22Rv1 (cell line): ENCODE data around the gene KSR2.

Source experiments
- H3K27ac ChIP-seq: fragments of 450-650 bp; 2 replicates; pipeline ENCODE4 v1.5.1; 2017
- ZFX ChIP-seq: fragments of 450-650 bp; IDR thresholded peaks from 2 replicates; pipeline ENCODE4 v1.6.1; 2017; ENCODE audit warnings: antibody characterized with exemption, borderline replicate concordance
- TF ChIP-seq, protein P1 (sequence below): fragments of 450-650 bp; IDR thresholded peaks from 2 replicates; pipeline ENCODE4 v1.5.1; 2017; ENCODE audit warnings: mild to moderate bottlenecking

KSR2 gene

DNA sequence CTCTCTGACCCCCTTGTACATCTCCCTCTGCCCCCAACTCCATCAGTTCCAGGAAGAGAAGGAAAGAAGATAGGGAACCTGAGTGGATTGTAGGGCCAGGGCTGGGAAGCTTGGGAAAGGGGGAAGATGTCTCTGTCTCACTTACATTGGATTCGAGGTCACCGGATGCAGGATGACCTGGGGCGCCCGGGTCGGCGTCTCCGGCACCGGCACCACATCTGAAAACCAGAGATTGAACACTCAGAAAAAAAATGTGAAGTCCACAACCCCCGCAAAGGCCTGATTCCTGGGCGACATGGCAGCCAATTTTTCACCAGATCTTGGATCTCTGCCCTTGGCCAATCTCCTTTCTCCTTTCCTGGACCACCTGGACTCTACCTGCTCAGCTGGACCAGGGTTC is 438.0 kb downstream of the KSR2 start:
- no peak overlapping the region for H3K27ac ChIP-seq
- no peak for TF ChIP-seq ZFX
- TF ChIP-seq, protein P1, sequence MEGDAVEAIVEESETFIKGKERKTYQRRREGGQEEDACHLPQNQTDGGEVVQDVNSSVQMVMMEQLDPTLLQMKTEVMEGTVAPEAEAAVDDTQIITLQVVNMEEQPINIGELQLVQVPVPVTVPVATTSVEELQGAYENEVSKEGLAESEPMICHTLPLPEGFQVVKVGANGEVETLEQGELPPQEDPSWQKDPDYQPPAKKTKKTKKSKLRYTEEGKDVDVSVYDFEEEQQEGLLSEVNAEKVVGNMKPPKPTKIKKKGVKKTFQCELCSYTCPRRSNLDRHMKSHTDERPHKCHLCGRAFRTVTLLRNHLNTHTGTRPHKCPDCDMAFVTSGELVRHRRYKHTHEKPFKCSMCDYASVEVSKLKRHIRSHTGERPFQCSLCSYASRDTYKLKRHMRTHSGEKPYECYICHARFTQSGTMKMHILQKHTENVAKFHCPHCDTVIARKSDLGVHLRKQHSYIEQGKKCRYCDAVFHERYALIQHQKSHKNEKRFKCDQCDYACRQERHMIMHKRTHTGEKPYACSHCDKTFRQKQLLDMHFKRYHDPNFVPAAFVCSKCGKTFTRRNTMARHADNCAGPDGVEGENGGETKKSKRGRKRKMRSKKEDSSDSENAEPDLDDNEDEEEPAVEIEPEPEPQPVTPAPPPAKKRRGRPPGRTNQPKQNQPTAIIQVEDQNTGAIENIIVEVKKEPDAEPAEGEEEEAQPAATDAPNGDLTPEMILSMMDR = no peak

DNA sequence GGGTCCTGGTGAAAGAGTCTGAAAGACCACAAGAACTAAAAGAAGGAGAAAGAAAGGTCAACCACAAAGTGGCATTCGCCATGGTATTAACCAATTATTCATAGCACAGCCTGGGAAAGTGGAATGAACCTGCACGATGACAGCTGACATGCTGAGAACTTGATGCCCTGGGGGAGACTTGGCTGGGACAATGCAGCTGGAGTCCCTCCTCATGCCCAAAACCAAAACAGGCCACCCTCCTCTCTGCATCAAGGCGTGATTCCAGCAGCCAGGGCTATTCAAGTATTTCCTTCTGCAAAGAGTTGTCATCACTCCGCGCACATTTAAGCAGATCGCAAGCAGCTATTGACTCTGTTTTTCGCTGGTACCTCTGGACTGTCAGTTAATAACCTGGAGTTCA is 440.3 kb downstream of the KSR2 start:
- TF ChIP-seq, protein P1 = no peak
- TF ChIP-seq ZFX = no peak
- no peak overlapping the region for H3K27ac ChIP-seq

DNA sequence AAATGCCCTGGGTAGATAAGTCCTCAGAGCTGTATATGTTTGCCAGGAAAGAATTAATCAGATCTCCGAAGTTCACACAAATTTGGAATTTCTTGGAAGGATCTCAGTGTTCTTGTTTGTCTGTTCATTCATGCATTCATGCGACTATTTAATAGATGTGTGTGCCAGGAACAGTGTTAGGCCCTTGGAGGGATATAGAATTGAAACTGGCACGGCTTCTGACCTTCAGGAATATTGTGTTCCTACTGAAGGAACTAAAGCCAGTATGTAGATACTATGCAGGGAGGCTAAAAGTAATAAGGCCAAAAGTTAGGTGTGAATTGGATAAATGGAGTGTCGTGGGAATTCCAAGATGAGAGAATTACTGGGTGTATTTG is 441.3 kb downstream of the KSR2 start:
- TF ChIP-seq, protein P1 = no peak
- TF ChIP-seq ZFX = no peak
- H3K27ac ChIP-seq = no peak overlapping the region

DNA sequence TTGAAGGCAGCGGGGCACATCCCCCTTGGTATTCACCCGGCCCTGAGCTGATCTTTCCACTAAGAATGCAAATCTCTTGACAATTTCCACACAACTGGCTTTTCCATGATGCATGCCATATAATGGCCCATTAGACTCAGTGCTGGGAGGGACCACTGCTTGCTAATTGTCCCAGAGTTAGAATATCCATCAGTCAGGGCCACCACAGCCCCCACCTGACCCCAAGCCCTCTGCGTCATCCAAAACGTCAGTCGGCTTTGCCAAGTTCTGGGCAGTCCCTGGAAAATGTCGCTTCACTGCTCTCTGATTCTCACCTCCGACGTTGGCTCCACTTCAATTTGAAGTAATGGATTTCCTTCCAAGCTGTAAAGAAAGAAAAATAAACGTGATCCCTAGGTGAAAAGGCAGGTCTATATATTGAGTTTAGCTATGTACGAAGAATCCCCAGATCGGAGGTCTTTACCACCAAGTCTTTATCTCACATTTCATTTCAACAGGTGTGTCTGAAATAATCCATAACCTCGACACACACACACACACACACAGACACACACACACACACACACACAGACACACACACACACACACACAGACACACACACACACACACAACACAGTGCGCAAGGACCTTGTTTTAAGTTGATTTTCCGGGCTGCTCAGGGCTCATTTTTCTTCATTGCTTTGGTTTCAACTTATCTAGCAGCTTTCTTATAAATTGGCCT is 441.9 kb downstream of the KSR2 start:
- H3K27ac ChIP-seq = no peak overlapping the region
- TF ChIP-seq, protein P1 = no peak
- no peak for TF ChIP-seq ZFX

DNA sequence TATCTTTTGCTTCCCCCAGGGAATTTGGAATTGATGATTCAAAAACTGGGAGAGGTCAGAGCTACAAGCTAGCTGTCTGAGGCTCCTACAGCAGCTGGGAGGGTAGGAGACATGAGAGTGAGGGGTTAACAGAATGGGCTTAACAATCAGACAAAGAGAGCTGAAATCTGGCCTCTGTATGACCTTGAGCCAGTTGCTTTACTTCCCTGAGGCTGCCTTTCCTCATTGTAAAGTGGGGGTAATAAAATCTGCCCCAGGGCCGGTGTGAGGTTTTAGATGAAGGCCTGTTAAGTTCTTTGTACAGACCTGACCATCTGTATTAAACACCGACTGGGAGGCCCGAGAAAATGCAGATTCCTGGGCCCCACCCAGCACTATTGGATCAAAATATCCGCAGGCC is 443.0 kb downstream of the KSR2 start:
- no peak overlapping the region for H3K27ac ChIP-seq
- TF ChIP-seq ZFX = no peak
- TF ChIP-seq, protein P1 = no peak

DNA sequence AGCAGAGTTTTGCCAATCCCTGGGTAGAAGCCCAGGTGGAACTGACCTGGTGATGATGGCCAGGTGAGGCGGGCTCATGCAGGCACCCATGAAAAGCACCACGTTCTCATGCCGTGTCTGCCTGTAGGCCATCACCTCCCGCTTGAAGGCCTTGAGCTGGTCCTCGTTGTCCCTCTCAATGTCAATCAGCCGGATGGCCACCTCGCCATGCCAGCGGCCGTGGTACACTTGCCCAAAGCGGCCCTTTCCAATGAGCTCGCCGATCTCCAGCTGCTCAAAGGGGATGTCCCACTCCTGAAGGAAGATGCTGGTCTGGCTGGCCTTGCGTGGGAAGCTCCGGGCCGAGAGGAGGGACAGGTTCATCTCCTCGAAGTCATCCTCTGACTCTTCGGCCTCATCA is 444.0 kb downstream of the KSR2 start:
- H3K27ac ChIP-seq = no peak overlapping the region
- TF ChIP-seq ZFX = no peak
- TF ChIP-seq, protein P1 = no peak

GRCh38 chr12:117523971-117524370 is 444.8 kb downstream of the KSR2 start:
- TF ChIP-seq, protein P1 = no peak
- no peak for TF ChIP-seq ZFX
- H3K27ac ChIP-seq = no peak overlapping the region
